Renal cortex interstitium (tissue), 11 donors: ENCODE results near the gene PM20D1. TPM values are rescaled to one million over a fixed set of nuclear protein-coding genes. Genes with fewer than 3 reads are reported as not detected.

Source experiments
- DNase-seq, 11 donors: peaks; one replicate each; pipeline ENCODE4 v3.0.0-alpha.2; 2013; ENCODE audit warnings: low read depth in 9 of 11, low spot score in 4 of 11; ENCODE audit errors: extremely low read depth in 1 of 11
- polyA plus RNA-seq, 3 donors: library from polyadenylated mRNA; unstranded; fragments of 120-200 nt; gene quantifications; one replicate each; pipeline ENCODE4 v1.2.1, GENCODE V29; 2013; ENCODE audit not compliant: insufficient read length in 3 of 3

PM20D1 gene
- polyA plus RNA-seq, 3 donors, result 0.13 to 1.6 (median 0.67) TPM

GRCh38 chr1:205786601-205787000 is 63.3 kb downstream of the PM20D1 start:
- no peak for DNase-seq

GRCh38 chr1:205785446-205785845 is 64.5 kb downstream of the PM20D1 start:
- no peak for DNase-seq

GRCh38 chr1:205783904-205784303 is 66.0 kb downstream of the PM20D1 start:
- DNase-seq, result no peak

- no peak for DNase-seq
Measured at GRCh38 chr1:205783433-205783795, 66.5 kb downstream of the PM20D1 start.

GRCh38 chr1:205782627-205783432 is 67.1 kb downstream of the PM20D1 start:
- no peak for DNase-seq

- no peak for DNase-seq
Measured at GRCh38 chr1:205780335-205780734, 69.6 kb downstream of the PM20D1 start.

Other genes with a start within 250 kb of the PM20D1 start
- 10 to 100 TPM; 16.0 to 25.7 (median 17.8) TPM for gene ELK4, start 218.1 kb downstream of the PM20D1 start, polyA plus RNA-seq
- gene SLC45A3, start 169.6 kb downstream of the PM20D1 start, polyA plus RNA-seq, result 10 to 100 TPM in 1 of 3 donors, 1 to 10 TPM in 2; 8.6 to 12.5 (median 8.9) TPM
- gene NUCKS1, start 100.0 kb downstream of the PM20D1 start, polyA plus RNA-seq, result 100 to 1,000 TPM; 396 to 473 (median 397) TPM
- gene RAB29, start 74.7 kb downstream of the PM20D1 start, polyA plus RNA-seq, result 10 to 100 TPM; 35.8 to 40.8 (median 37.0) TPM
- gene SLC41A1, start 36.9 kb downstream of the PM20D1 start, polyA plus RNA-seq, result 10 to 100 TPM; 31.2 to 32.5 (median 32.1) TPM
- gene SLC26A9, start 93.3 kb upstream of the PM20D1 start, polyA plus RNA-seq, result under 1 TPM; 0.23 to 0.48 (median 0.42) TPM
- 1 to 10 TPM; 2.2 to 3.2 (median 3.1) TPM for gene RAB7B, start 153.3 kb upstream of the PM20D1 start, polyA plus RNA-seq
- under 1 TPM; 0.10 to 0.23 (median 0.22) TPM for gene CTSE, start 173.8 kb upstream of the PM20D1 start, polyA plus RNA-seq
- gene RHEX, start 203.0 kb upstream of the PM20D1 start, polyA plus RNA-seq, result 1 to 10 TPM; 2.9 to 4.5 (median 3.3) TPM